GM18861 (cell line): ENCODE measurements around the gene CCDC83.
A peak's percentile ranks its signal among the peaks of the same experiment; 100 is the strongest.
"Not testable (repeated sequence)": the region's sequence is repeated elsewhere in the genome, so short reads cannot be mapped to it uniquely, and the experiment has no call there.

ENCODE experiments used
- ATAC-seq: cut with Tn5 transposase; IDR thresholded peaks from one replicate; pipeline ENCODE4 v1.9.1; 2021; ENCODE audit not compliant: unreplicated experiment

Gene CCDC83

GRCh38 chr11:85835263-85835662 lies 19.9 kb upstream of the CCDC83 start:
- no peak for ATAC-seq

DNA sequence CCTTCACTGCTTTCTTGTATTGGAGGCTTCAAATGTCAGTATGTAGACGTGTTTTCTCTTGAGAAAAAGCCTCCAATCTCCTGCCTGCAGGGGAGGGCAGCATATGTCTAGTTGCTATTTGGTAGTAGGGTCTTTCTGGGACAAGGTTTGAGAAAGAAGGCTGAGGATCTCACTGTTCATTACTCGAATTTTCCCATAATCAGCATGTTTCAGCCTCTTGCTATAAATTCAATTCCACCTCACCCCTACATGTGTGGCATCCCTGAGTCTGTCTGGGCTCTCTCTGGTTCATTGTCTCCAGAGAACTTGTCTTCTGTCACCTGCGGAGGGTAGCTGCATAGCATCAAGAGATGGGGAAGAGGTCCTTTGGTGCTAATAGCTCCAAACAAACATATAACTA lies 19.5 kb upstream of the CCDC83 start:
- ATAC-seq = no peak

- not testable (repeated sequence) for ATAC-seq
Measured at GRCh38 chr11:85840932-85841331, 14.3 kb upstream of the CCDC83 start.

DNA sequence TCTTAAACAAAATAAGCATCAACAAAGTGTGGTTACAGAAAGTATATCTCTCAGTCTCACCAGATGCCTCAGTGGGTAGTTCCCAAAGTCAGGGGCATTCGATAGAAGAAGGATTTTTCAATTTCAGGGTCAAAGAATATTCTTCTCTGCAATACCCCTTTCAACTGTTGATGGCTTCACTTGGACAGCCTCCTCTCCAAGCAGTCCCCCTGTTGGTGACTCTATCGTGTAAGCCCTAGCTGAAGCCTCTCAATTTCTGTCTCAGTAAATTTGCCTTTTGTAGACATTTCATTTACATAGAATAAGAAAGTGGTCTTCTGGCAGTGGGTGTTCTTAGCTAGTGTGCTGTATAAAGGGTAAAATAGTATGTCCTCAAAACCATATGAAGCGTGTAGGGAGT lies 11.3 kb upstream of the CCDC83 start:
- ATAC-seq = no peak

GRCh38 chr11:85844439-85845123 lies 10.6 kb upstream of the CCDC83 start:
- no peak for ATAC-seq

GRCh38 chr11:85845124-85845631 lies 10.0 kb upstream of the CCDC83 start:
- ATAC-seq = no peak

GRCh38 chr11:85847436-85847835 lies 7.7 kb upstream of the CCDC83 start:
- ATAC-seq = no peak

- ATAC-seq = no peak
Measured at GRCh38 chr11:85848006-85848405, 7.2 kb upstream of the CCDC83 start.

DNA sequence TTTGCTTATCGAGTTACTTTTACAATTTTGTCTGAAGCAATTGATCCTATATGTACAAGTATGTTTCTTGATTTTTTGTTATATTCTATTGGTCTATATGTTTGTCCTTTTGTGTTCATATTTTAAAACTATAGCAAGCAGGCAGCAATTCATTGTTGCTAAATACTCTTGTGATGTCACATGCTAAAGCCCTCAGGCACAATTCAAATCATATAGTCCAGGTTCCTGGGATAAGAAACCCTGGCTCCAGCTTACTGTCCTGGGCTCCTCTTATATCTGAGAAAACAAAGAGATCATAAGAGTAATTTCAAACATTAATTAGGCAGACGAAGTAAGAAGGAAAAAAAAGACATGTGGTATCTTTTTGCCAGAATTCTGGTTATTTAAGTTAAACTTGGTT lies 6.6 kb upstream of the CCDC83 start:
- ATAC-seq = no peak

DNA sequence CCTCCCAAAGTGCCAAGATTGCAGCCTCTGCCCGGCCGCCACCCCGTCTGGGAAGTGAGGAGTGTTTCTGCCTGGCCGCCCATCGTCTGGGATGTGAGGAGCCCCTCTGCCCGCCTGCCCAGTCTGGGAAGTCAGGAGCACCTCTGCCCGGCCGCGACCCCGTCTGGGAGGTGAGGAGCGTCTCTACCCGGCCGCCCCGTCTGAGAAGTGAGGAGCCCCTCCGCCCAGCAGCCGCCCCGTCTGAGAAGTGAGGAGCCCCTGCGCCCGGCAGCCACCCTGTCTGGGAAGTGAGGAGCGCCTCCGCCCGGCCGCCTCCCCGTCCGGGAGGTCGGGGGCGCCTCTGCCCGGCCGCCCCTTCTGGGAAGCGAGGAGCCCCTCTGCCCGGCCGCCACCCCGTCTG lies 2.4 kb upstream of the CCDC83 start:
- not testable (repeated sequence) for ATAC-seq

- not testable (repeated sequence) for ATAC-seq
Measured at GRCh38 chr11:85853541-85853940, 1.6 kb upstream of the CCDC83 start.

- ATAC-seq = no peak
Measured at GRCh38 chr11:85854212-85854556, 999 bp upstream of the CCDC83 start.

GRCh38 chr11:85854557-85855340 lies 434 bp upstream of the CCDC83 start:
- ATAC-seq = peak; percentile 100

GRCh38 chr11:85857098-85857497 lies 1.9 kb downstream of the CCDC83 start:
- no peak for ATAC-seq

DNA sequence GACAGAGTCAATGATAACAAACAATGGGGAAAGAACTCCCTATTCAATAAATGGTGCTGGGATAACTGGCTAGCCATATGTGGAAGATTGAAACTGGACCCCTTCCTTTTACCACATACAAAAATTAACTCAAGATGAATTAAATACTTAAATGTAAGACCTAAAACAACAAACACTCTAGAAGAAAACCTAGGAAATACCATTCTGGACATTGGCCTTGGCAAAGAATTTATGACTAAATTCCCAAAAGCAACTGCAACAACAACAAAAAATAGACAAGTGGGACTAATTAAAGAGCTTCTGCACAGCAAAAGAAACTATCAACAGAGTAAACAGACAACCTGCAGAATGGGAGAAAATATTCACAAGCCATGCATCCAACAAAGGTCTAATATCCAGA lies 4.4 kb downstream of the CCDC83 start:
- not testable (repeated sequence) for ATAC-seq

DNA sequence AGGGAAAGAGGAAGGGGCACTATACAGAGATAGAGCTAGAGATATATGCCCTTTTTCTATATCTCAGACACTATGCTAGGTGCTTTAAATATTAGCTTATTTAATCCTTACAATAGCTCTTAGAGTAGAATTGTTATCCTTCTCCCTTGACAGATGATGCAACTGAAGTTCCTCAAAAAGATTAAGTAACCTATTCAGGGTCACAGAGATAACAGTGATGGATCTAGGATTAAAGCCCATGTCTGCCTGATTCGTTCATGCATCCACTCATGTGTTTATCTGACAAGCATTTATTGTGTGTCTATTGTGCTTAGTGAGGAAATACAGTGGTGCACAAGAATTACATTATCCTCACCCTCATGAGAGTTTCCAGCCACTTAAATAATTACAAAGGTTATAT lies 8.7 kb downstream of the CCDC83 start:
- no peak for ATAC-seq

GRCh38 chr11:85866137-85866827 lies 11.1 kb downstream of the CCDC83 start:
- ATAC-seq = no peak

GRCh38 chr11:85867751-85868150 lies 12.6 kb downstream of the CCDC83 start:
- no peak for ATAC-seq

DNA sequence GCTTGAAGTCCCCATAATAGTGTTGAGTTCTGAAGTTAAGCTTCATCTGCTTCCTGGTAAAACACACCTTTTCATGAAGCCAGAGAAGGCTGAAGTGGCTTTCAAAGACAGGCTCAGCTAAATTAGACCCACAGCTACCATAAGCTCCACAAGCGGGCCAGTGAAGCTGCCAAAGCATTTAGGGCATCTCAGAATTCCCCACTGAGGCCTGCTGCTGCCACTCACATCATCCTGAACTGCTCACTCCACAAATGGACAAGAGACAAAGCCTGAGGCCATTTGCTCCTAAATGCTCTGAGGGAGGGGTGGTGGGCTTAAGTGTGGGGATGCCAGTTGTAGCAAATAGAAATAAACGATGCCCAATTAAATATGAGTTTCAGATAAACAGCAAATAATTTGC lies 14.6 kb downstream of the CCDC83 start:
- no peak for ATAC-seq

DNA sequence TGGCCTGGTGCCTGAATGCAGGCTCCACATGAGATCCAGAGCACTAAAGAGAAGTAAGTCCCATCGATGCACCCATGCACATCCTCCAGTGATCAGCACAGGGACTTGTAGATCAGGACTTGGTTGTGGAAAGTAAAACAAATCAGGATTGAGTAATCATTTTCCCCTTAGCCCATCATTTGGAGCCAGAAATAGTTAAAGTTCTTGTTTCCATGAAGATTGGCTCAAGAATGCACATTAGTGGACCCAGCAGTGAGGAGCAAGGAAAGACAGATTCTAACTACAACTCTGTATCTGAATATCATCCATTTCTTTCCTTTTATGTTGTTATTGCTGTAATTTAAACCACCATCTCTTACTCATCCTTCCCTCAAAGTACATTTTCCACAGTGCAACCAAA lies 19.1 kb downstream of the CCDC83 start:
- no peak for ATAC-seq

DNA sequence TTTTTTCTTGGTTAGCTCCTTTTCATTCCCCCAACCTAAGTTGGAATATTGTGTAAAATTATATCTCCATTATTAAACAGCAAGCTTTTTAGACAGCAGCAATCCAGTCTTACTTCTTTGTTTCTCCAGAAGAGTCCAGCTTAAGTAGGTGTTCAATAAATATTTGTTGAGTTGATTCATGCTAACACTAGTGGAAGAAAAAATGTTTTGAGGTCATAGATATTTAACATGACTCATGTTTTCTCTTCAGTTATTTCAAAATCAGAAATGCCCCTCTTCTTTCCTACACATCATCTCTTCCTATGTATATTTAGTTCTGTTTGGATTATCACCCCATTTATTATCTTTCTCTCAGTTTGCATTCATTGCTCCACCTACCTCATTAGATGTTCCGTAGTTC lies 20.3 kb downstream of the CCDC83 start:
- no peak for ATAC-seq

- ATAC-seq = no peak
Measured at GRCh38 chr11:85884581-85885021, 29.4 kb downstream of the CCDC83 start.
